ENCODE results near the gene FCHSD2. TPM values are rescaled to one million over a fixed set of nuclear protein-coding genes. Genes with fewer than 3 reads are reported as not detected.
A peak's percentile ranks its signal among the peaks of the same experiment; 100 is the strongest.
"Not testable (repeated sequence)": the region's sequence is repeated elsewhere in the genome, so short reads cannot be mapped to it uniquely, and the experiment has no call there.

FCHSD2 gene
- total RNA-seq, 1 donor from 2014 or later, result 59.0 TPM

GRCh38 chr11:72793076-72793424 is 349.1 kb downstream of the FCHSD2 start:
- peaks cover 48% of the 10 kb centered on the region for H3K4me1 ChIP-seq
- intact Hi-C loops (cut with DNase I), result loop anchor here (10.0 kb wide), 1 partner anchor 58 kb away; no protein-coding TSS in a partner anchor

GRCh38 chr11:72792437-72793021 is 349.6 kb downstream of the FCHSD2 start:
- DNase-seq (no peak), ATAC-seq (no peak)
- Histone ChIP-seq H3K27me3 (ENCODE audit: low read depth) (no peaks in the 10 kb centered on the region), H3K9me3 (no peaks in the 10 kb centered on the region), H3K4me3 (no peak overlapping the region), H3K4me1 (peaks cover 53% of the 10 kb centered on the region), H3K36me3 (no peaks in the 10 kb centered on the region), H3K27ac (peak overlapping the region; percentile 79)
- no peak for TF ChIP-seq CTCF (IDR thresholded peaks at IDR 0.05)
- intact Hi-C loops (cut with DNase I), result loop anchor here (10.0 kb wide), 1 partner anchor 58 kb away; no protein-coding TSS in a partner anchor

More at GRCh38 chr11:72793076-72793424, 349.1 kb downstream of the FCHSD2 start:
- TF ChIP-seq CTCF (IDR thresholded peaks at IDR 0.05), result no peak
- H3K4me3 ChIP-seq, result peak overlapping the region; percentile 70
- H3K36me3 ChIP-seq, result no peaks in the 10 kb centered on the region
- peak overlapping the region; percentile 79 for H3K27ac ChIP-seq
- H3K9me3 ChIP-seq, result no peaks in the 10 kb centered on the region
- DNase-seq (no peak), ATAC-seq (no peak)
- H3K27me3 ChIP-seq (ENCODE audit: low read depth), result no peaks in the 10 kb centered on the region

- not testable (repeated sequence) for H3K27me3 ChIP-seq (ENCODE audit: low read depth); DNase-seq; H3K27ac ChIP-seq; H3K4me3 ChIP-seq; ATAC-seq; H3K36me3 ChIP-seq; H3K9me3 ChIP-seq
- intact Hi-C loops (cut with DNase I), result loop anchor here (10.0 kb wide), 1 partner anchor 56 kb away; no protein-coding TSS in a partner anchor
- H3K4me1 ChIP-seq, result peaks cover 66% of the 10 kb centered on the region
Observed at GRCh38 chr11:72791228-72791627, 350.9 kb downstream of the FCHSD2 start.

- H3K27me3 ChIP-seq (ENCODE audit: low read depth), result no peaks in the 10 kb centered on the region
- no peak for ATAC-seq
- H3K4me3 ChIP-seq, result no peak overlapping the region
- no peak for DNase-seq
- no peaks in the 10 kb centered on the region for H3K36me3 ChIP-seq
- peaks cover 63% of the 10 kb centered on the region for H3K4me1 ChIP-seq
- H3K9me3 ChIP-seq, result no peaks in the 10 kb centered on the region
- intact Hi-C loops (cut with DNase I), result loop anchor here (10.0 kb wide), 1 partner anchor 55 kb away; no protein-coding TSS in a partner anchor
- no peak for TF ChIP-seq CTCF (IDR thresholded peaks at IDR 0.05)
- H3K27ac ChIP-seq, result peak overlapping the region; percentile 18
Observed at GRCh38 chr11:72789493-72790131, 352.5 kb downstream of the FCHSD2 start.

- Histone ChIP-seq H3K36me3 (no peaks in the 10 kb centered on the region), H3K9me3 (no peaks in the 10 kb centered on the region), H3K27me3 (ENCODE audit: low read depth) (no peaks in the 10 kb centered on the region), H3K4me1 (peaks cover 54% of the 10 kb centered on the region), H3K27ac (peak overlapping the region; percentile 70), H3K4me3 (no peak overlapping the region)
- no peak for TF ChIP-seq CTCF (IDR thresholded peaks at IDR 0.05)
- intact Hi-C loops (cut with DNase I), result no loop called here
- ATAC-seq (peak; percentile 28 to 37), DNase-seq (peak; percentile 69)
Observed at GRCh38 chr11:72788241-72788640, 353.9 kb downstream of the FCHSD2 start.
